ENCODE results near the gene PDPN.

DNA sequence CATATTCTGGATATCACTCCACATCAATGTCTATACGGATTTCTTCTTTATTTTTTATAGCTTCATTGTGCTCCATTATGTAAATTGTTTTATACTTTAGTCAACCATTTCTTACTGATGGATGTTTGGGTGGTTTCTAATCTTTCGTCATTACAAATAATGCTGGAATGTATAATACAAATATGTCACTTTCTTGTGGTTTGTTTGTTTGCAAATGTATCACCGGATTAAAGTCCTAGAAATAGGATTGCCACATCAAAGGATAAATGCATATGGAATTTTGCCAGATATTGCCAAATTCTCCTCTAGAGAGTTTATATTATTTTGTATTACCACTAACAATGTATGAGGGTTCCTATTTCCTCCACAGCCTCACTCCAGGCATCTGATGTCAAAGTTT is 67.6 kb downstream of the PDPN start:
- TF ChIP-seq EZH2 (IDR thresholded peaks at IDR 0.05) (no peak), POLR2AphosphoS5 (IDR thresholded peaks at IDR 0.05; ENCODE audit: borderline replicate concordance, low read depth, low read length) (no peak)

Measured in SK-N-MC (cell line).